Activated B cell treated with CpG ODN at 0.5 μM for 24 hours (primary cell): ENCODE measurements around the gene ARHGEF28. TPM values are rescaled to one million over a fixed set of nuclear protein-coding genes. Genes with fewer than 3 reads are reported as not detected.

Experiments used
- ATAC-seq: fragments of 200-7000 bp; cut with Tn5 transposase; one replicate; pipeline ENCODE4 v1.10.0; 2021; ENCODE audit warnings: low read depth, mild to moderate bottlenecking, moderate library complexity
- CTCF ChIA-PET: fragments of 350-600 bp; sonication (Branson Sonifier 250); formaldehyde crosslinking; loops from one replicate; lab custom pipeline; 2021; ENCODE audit warnings: antibody characterized with exemption; lab: Charles Lee
- POLR2A ChIA-PET: fragments of 350-600 bp; sonication (Branson Sonifier 250); formaldehyde crosslinking; loops from one replicate; lab custom pipeline; 2021; ENCODE audit warnings: antibody characterized with exemption; lab: Charles Lee
- DNase-seq: peaks from one replicate; pipeline ENCODE4 v3.0.0; 2022
- H3K27ac Mint-ChIP-seq: one replicate; pipeline ENCODE4 v1.8.0; 2020; ENCODE audit warnings: mixed read lengths
- H3K27me3 Mint-ChIP-seq: one replicate; pipeline ENCODE4 v1.8.0; 2021; ENCODE audit warnings: mixed read lengths
- H3K36me3 Mint-ChIP-seq: one replicate; pipeline ENCODE4 v1.8.0; 2021; ENCODE audit warnings: low read depth, mixed read lengths
- H3K4me1 Mint-ChIP-seq: one replicate; pipeline ENCODE4 v1.8.0; 2021; ENCODE audit warnings: mixed read lengths
- H3K4me3 Mint-ChIP-seq: one replicate; pipeline ENCODE4 v1.8.0; 2020; ENCODE audit warnings: mild to moderate bottlenecking, mixed read lengths
- H3K9me3 Mint-ChIP-seq: one replicate; pipeline ENCODE4 v1.8.0; 2020; ENCODE audit warnings: mixed read lengths
- intact Hi-C: fragments of 100-400 bp; cut with micrococcal nuclease; formaldehyde crosslinking; loops from one replicate; pipeline ENCODE4 v1.15.1; 2024
- total RNA-seq: library from RNA; stranded (reverse); gene quantifications from 2 replicates; pipeline ENCODE4 v1.2.3, GENCODE V29; 2022
- TF ChIP-seq, protein P1 (sequence below): fragments of 200-600 bp; IDR thresholded peaks from one replicate; pipeline ENCODE4 v1.8.0; 2022; ENCODE audit warnings: antibody characterized with exemption, mild to moderate bottlenecking

The ARHGEF28 gene
- total RNA-seq, 1 donor from 2014 or later, result not detected

DNA sequence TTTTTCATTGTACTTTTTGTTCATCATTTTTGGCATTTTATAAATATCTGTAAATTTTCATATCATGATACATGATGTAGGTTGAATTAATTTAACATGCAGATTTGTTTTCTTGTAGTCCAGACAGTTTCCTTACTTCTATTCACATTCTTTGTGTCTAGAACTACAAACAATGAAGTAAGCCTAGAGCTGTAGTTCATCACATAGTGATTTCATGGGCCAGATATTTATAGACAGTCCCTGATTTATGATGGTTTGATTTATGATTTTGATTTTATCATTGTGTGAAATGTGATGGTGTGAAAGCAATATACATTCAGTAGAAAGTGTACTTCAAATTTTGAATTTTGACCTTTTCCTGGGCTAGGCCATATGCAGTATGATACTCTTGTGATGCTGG lies 139.0 kb downstream of the ARHGEF28 start:
- ChIA-PET CTCF (no interaction called here), POLR2A (no interaction called here)
- TF ChIP-seq, protein P1, sequence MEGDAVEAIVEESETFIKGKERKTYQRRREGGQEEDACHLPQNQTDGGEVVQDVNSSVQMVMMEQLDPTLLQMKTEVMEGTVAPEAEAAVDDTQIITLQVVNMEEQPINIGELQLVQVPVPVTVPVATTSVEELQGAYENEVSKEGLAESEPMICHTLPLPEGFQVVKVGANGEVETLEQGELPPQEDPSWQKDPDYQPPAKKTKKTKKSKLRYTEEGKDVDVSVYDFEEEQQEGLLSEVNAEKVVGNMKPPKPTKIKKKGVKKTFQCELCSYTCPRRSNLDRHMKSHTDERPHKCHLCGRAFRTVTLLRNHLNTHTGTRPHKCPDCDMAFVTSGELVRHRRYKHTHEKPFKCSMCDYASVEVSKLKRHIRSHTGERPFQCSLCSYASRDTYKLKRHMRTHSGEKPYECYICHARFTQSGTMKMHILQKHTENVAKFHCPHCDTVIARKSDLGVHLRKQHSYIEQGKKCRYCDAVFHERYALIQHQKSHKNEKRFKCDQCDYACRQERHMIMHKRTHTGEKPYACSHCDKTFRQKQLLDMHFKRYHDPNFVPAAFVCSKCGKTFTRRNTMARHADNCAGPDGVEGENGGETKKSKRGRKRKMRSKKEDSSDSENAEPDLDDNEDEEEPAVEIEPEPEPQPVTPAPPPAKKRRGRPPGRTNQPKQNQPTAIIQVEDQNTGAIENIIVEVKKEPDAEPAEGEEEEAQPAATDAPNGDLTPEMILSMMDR, result no peak
- Mint-ChIP-seq H3K4me3 (no peak overlapping the region), H3K4me1 (no peaks in the 10 kb centered on the region), H3K9me3 (no peaks in the 10 kb centered on the region), H3K27me3 (peaks cover 3% of the 10 kb centered on the region), H3K36me3 (no peaks in the 10 kb centered on the region), H3K27ac (no peak overlapping the region)
- DNase-seq (no peak), ATAC-seq (no peak)
- intact Hi-C loops, result no loop called here

DNA sequence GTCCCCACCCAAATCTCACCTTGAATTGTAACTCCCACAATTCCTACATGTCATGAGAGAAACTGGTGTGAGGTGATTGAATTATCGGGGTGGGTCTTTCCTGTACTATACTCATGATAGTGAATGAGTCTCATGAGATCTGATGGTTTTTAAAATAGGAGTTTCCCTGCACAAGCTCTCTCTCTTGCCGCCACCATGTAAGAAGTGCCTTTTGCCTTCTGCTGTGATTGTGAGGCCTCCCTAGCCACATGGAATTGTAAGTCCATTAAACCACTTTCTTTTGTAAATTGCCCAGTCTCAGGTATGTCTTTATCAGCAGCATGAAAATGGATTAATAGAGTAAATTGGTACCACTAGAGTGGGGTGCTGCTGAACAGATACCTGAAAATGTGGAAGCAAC lies 140.9 kb downstream of the ARHGEF28 start:
- intact Hi-C loops, result no loop called here
- no peaks in the 10 kb centered on the region for H3K36me3 Mint-ChIP-seq
- H3K4me3 Mint-ChIP-seq, result no peak overlapping the region
- H3K27ac Mint-ChIP-seq, result no peak overlapping the region
- POLR2A ChIA-PET, result no interaction called here
- H3K27me3 Mint-ChIP-seq, result peaks cover 3% of the 10 kb centered on the region
- ATAC-seq, result no peak
- no peaks in the 10 kb centered on the region for H3K4me1 Mint-ChIP-seq
- DNase-seq, result no peak
- CTCF ChIA-PET, result no interaction called here
- no peaks in the 10 kb centered on the region for H3K9me3 Mint-ChIP-seq
- TF ChIP-seq, protein P1, result no peak

GRCh38 chr5:73770172-73771025 lies 144.4 kb downstream of the ARHGEF28 start:
- ChIA-PET CTCF (no interaction called here), POLR2A (no interaction called here)
- DNase-seq (no peak), ATAC-seq (no peak)
- TF ChIP-seq, protein P1, result no peak
- Mint-ChIP-seq H3K27ac (no peak overlapping the region), H3K36me3 (no peaks in the 10 kb centered on the region), H3K27me3 (peaks cover 2% of the 10 kb centered on the region), H3K4me3 (no peak overlapping the region), H3K4me1 (no peaks in the 10 kb centered on the region), H3K9me3 (no peaks in the 10 kb centered on the region)
- intact Hi-C loops, result no loop called here

- Mint-ChIP-seq H3K36me3 (no peaks in the 10 kb centered on the region), H3K9me3 (no peaks in the 10 kb centered on the region), H3K27ac (no peak overlapping the region), H3K27me3 (peaks cover 2% of the 10 kb centered on the region), H3K4me3 (no peak overlapping the region), H3K4me1 (no peaks in the 10 kb centered on the region)
- TF ChIP-seq, protein P1, result no peak
- intact Hi-C loops, result no loop called here
- ChIA-PET POLR2A (no interaction called here), CTCF (no interaction called here)
- no peak for DNase-seq
- ATAC-seq, result no peak
Observed at GRCh38 chr5:73774924-73775323, 148.9 kb downstream of the ARHGEF28 start.

DNA sequence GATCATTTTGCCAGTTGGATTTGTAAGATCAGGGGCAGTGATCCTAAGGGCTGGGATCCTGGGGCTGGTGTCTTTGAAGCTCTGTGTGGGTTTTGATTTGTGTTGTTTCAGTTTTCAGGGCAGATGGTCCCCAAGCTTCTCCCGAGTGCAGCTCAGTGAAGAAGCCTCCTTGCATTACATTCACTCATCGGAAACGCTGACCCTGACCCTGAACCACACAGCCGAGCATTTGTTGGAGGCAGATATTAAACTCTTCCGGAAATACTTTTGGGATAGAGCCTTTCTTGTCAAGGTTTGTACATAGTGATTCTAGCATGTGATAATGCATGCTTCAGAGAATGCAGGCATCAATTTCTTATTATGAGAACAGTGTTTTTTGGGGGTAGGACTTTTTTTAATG lies 150.4 kb downstream of the ARHGEF28 start:
- intact Hi-C loops, result no loop called here
- TF ChIP-seq, protein P1, result no peak
- DNase-seq (no peak), ATAC-seq (no peak)
- H3K4me1 Mint-ChIP-seq, result no peaks in the 10 kb centered on the region
- H3K9me3 Mint-ChIP-seq, result no peaks in the 10 kb centered on the region
- H3K4me3 Mint-ChIP-seq, result no peak overlapping the region
- peaks cover 2% of the 10 kb centered on the region for H3K27me3 Mint-ChIP-seq
- H3K36me3 Mint-ChIP-seq, result no peaks in the 10 kb centered on the region
- POLR2A ChIA-PET, result interaction anchor here (0.6 kb wide), 1 partner anchor 34 kb away, joined by 3 read pairs; no protein-coding TSS in a partner anchor
- H3K27ac Mint-ChIP-seq, result no peak overlapping the region
- CTCF ChIA-PET, result no interaction called here
